Ovary (tissue), 3 donors: ENCODE measurements around the gene P3H2.

Experiments
- POLR2A ChIP-seq: fragments of 450-650 bp; IDR thresholded peaks from one replicate; pipeline ENCODE4 v1.6.1; 2017; ENCODE audit warnings: antibody characterized with exemption, mild to moderate bottlenecking, moderate library complexity
- TF ChIP-seq, protein P1 (sequence below), 3 donors: fragments of 450-650 bp in 2 of 3; fragments of 200-600 bp in 1 of 3; IDR thresholded peaks; one replicate each; pipeline versions ENCODE4 v1.5.1 to v1.8.0; 2016 to 2022; ENCODE audit warnings: antibody characterized with exemption in 3 of 3, mild to moderate bottlenecking in 1 of 3
- donor health status: DM: no; HTN: no; CAD: no.

DNA sequence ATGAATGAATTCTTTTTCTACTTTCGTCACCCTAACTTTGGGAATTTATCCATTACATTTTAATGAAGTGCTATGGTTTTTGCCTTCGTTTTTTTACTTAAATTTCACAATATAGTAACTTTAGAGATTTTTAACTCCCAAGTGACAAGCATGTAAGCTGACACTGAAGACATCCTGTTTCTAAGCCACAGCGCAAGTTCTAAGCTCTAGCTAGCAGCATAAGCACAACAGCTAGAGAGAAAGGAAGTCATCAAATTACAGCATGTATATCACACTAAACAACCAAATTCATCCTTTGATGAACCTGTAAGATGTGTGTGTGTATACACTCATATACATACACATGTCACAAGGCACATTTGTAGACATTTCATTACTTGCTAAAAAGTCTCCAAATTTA lies 119.3 kb downstream of the P3H2 start:
- TF ChIP-seq POLR2A, result no peak
- TF ChIP-seq, protein P1, sequence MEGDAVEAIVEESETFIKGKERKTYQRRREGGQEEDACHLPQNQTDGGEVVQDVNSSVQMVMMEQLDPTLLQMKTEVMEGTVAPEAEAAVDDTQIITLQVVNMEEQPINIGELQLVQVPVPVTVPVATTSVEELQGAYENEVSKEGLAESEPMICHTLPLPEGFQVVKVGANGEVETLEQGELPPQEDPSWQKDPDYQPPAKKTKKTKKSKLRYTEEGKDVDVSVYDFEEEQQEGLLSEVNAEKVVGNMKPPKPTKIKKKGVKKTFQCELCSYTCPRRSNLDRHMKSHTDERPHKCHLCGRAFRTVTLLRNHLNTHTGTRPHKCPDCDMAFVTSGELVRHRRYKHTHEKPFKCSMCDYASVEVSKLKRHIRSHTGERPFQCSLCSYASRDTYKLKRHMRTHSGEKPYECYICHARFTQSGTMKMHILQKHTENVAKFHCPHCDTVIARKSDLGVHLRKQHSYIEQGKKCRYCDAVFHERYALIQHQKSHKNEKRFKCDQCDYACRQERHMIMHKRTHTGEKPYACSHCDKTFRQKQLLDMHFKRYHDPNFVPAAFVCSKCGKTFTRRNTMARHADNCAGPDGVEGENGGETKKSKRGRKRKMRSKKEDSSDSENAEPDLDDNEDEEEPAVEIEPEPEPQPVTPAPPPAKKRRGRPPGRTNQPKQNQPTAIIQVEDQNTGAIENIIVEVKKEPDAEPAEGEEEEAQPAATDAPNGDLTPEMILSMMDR (IDR thresholded peaks at IDR 0.05), result no peak
